Measurements from ENCODE around the gene TMC1.

The TMC1 gene

DNA sequence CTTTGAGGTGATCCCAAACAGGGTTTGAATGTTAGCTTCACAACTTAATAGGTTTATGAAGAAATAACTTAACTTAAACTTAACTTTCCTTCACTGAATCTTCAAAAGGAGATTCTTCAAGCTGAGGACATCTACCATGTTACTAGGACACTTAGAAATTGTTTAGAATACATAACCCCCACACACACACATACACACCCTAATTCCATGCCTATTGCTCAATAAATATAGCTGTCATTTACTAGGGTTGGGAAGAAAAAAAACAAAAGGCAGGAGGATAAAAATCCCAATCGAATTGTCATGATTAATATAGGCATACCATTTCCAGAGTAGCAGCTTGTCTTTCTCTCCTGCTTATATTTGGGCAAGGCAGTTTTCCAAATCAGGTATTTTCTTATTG is 363.1 kb downstream of the TMC1 start:
- FAIRE-seq = no peak

Measured in A204.1 (cell line).